ENCODE results near the gene MKKS. TPM values are rescaled to one million over a fixed set of nuclear protein-coding genes. Genes with fewer than 3 reads are reported as not detected.

MKKS gene
- total RNA-seq, 4 donors from 2014 or later, result 12.4 to 27.5 (median 19.9) TPM

GRCh38 chr20:10445758-10446157 is 11.7 kb upstream of the MKKS start:
- no peaks in the 10 kb centered on the region for H3K9me3 ChIP-seq
- no peaks in the 10 kb centered on the region for H3K4me1 ChIP-seq
- no peak overlapping the region for H3K27ac ChIP-seq
- DNase-seq, result no peak
- no peaks in the 10 kb centered on the region for H3K27me3 ChIP-seq
- no peaks in the 10 kb centered on the region for H3K36me3 ChIP-seq
- TF ChIP-seq POLR2A (IDR thresholded peaks at IDR 0.05) (no peak), CTCF (IDR thresholded peaks at IDR 0.05) (no peak)
- H3K4me3 ChIP-seq, result no peak overlapping the region

- Histone ChIP-seq H3K9me3 (no peaks in the 10 kb centered on the region), H3K36me3 (no peaks in the 10 kb centered on the region), H3K4me1 (no peaks in the 10 kb centered on the region), H3K27ac (no peak overlapping the region), H3K27me3 (no peaks in the 10 kb centered on the region), H3K4me3 (no peak overlapping the region)
- TF ChIP-seq POLR2A (IDR thresholded peaks at IDR 0.05), result no peak
- TF ChIP-seq CTCF (IDR thresholded peaks at IDR 0.05), result no peak
- no peak for DNase-seq
Observed at GRCh38 chr20:10443936-10444335, 9.9 kb upstream of the MKKS start.

GRCh38 chr20:10438217-10438616 is 4.2 kb upstream of the MKKS start:
- no peaks in the 10 kb centered on the region for H3K27me3 ChIP-seq
- H3K27ac ChIP-seq, result no peak overlapping the region
- no peak overlapping the region for H3K4me3 ChIP-seq
- no peak for TF ChIP-seq CTCF (IDR thresholded peaks at IDR 0.05)
- no peak for TF ChIP-seq POLR2A (IDR thresholded peaks at IDR 0.05)
- peaks cover 0 to 6% (median 0%) of the 10 kb centered on the region in 4 donors for H3K4me1 ChIP-seq
- no peak for DNase-seq
- H3K36me3 ChIP-seq, result no peaks in the 10 kb centered on the region
- no peaks in the 10 kb centered on the region for H3K9me3 ChIP-seq

GRCh38 chr20:10436053-10436699 is 2.2 kb upstream of the MKKS start:
- Histone ChIP-seq H3K36me3 (no peaks in the 10 kb centered on the region), H3K4me1 (peaks cover 0 to 20% (median 0%) of the 10 kb centered on the region in 4 donors), H3K4me3 (no peak overlapping the region), H3K27ac (no peak overlapping the region), H3K9me3 (no peaks in the 10 kb centered on the region), H3K27me3 (no peaks in the 10 kb centered on the region)
- DNase-seq, result no peak
- no peak for TF ChIP-seq CTCF (IDR thresholded peaks at IDR 0.05)
- no peak for TF ChIP-seq POLR2A (IDR thresholded peaks at IDR 0.05)

GRCh38 chr20:10434832-10435812 is 1.1 kb upstream of the MKKS start, which contains the start of gene SLX4IP:
Gene SLX4IP, plus strand, starts transcription at chr20:10435305. Its CDS starts 22,900 bp downstream, at chr20:10458205.
- H3K4me3 ChIP-seq, result peak within 1 kb of the TSS; percentile 59 to 83 (median 70)
- DNase-seq, result peak; percentile 88 to 97 (median 88)
- no peaks in the 10 kb centered on the region for H3K9me3 ChIP-seq
- TF ChIP-seq POLR2A (IDR thresholded peaks at IDR 0.05), result peak in 1 of 2 donors; percentile 33
- no peak for TF ChIP-seq CTCF (IDR thresholded peaks at IDR 0.05)
- H3K4me1 ChIP-seq, result peaks cover 0 to 20% (median 0%) of the 10 kb centered on the region in 4 donors
- H3K36me3 ChIP-seq, result no peaks in the 10 kb centered on the region
- peak within 1 kb of the TSS; percentile 85 to 97 (median 86) for H3K27ac ChIP-seq
- no peaks in the 10 kb centered on the region for H3K27me3 ChIP-seq

Data from Peyer's patch (tissue), 4 donors.